HepG2 (cell line): Measurements from ENCODE around the gene SCMH1. TPM values are rescaled to one million over a fixed set of nuclear protein-coding genes. Genes with fewer than 3 reads are reported as not detected.

ENCODE experiments used
- ATAC-seq: fragments of 200-7000 bp; cut with Tn5 transposase; 3 replicates; pipeline ENCODE4 v1.9.1; 2020; ENCODE audit warnings: mild to moderate bottlenecking, moderate library complexity
- BruUV-seq: library from RNA; stranded (reverse); fragments of 400-500 nt; replicated peaks from 2 replicates; lab custom pipeline; 2021; lab: Mats Ljungman, UMichigan
- CTCF ChIA-PET: fragments of 300-600 bp; formaldehyde crosslinking; extraction: SDS; loops from one replicate; lab custom pipeline; 2021; ENCODE audit warnings: low total read pairs, inconsistent platforms, low intra/inter-chr PET ratio; lab: Yijun Ruan, JAX
- POLR2A ChIA-PET: fragments of 350-600 bp; sonication (Branson Sonifier 250); formaldehyde crosslinking; loops from one replicate; lab custom pipeline; 2020; ENCODE audit warnings: antibody characterized with exemption, inconsistent platforms; lab: Yijun Ruan, JAX
- DNase-seq: peaks from one replicate; pipeline ENCODE4 v3.0.0-alpha.2; 2015; ENCODE audit warnings: low spot score
- FAIRE-seq: peaks from 3 replicates; lab custom pipeline; 2011; peaks lifted over from hg19 to GRCh38; lab: Jason Lieb, UNC
- H2AFZ ChIP-seq: one replicate; pipeline ENCODE4 v1.6.1; 2011; ENCODE audit warnings: low read length, inconsistent platforms
- H3K27ac ChIP-seq: fragments of 300-600 bp; 3 replicates; pipeline ENCODE4 v1.8.0; 2011; ENCODE audit warnings: mixed run types, mild to moderate bottlenecking, mixed read lengths, low read length, inconsistent platforms; ENCODE audit not compliant: insufficient read depth; ENCODE audit errors: extremely low read length
- H3K27me3 ChIP-seq, 2 experiments: fragments of 200-600 bp in 1 of 2; 2 replicates in 1 of 2; 3 replicates in 1 of 2; pipeline versions ENCODE4 v1.6.0 to v1.8.0; 2011; ENCODE audit warnings: low read length in 2 of 2, mild to moderate bottlenecking in 2 of 2, moderate library complexity in 2 of 2, inconsistent platforms in 1 of 2; ENCODE audit not compliant: insufficient read depth in 2 of 2, control insufficient read depth in 1 of 2
- H3K36me3 ChIP-seq, 2 experiments: fragments of 200-600 bp in 1 of 2; replicated peaks in 1 of 2; 2 replicates in 1 of 2; 3 replicates in 1 of 2; pipeline versions ENCODE4 v1.5.1 to v1.8.0; 2011; ENCODE audit warnings: low read length in 2 of 2, inconsistent platforms in 1 of 2; ENCODE audit not compliant: insufficient read depth in 2 of 2, control insufficient read depth in 1 of 2
- H3K4me1 ChIP-seq: 2 replicates; pipeline ENCODE4 v1.5.1; 2012; ENCODE audit warnings: low read length, inconsistent platforms; ENCODE audit not compliant: insufficient read depth
- H3K4me2 ChIP-seq: 2 replicates; pipeline ENCODE4 v1.6.0; 2011; ENCODE audit warnings: low read depth, low read length, inconsistent platforms
- H3K4me3 ChIP-seq, 3 experiments: fragments of 200-600 bp in 1 of 3; sonication (generic), shearing (Covaris generic) in 1 of 3; replicated peaks in 1 of 3; 2 replicates each; pipeline ENCODE4 v1.5.1; 2011 to 2016; ENCODE audit warnings: low read length in 3 of 3, inconsistent platforms in 2 of 3, low read depth in 2 of 3, mild to moderate bottlenecking in 2 of 3, control low read depth in 1 of 3, mixed read lengths in 1 of 3; ENCODE audit not compliant: insufficient read depth in 1 of 3
- H3K79me2 ChIP-seq: one replicate; pipeline ENCODE4 v1.6.1; 2011; ENCODE audit warnings: low read length, inconsistent platforms; ENCODE audit not compliant: insufficient read depth
- H3K9ac ChIP-seq: 2 replicates; pipeline ENCODE4 v1.6.0; 2011; ENCODE audit warnings: mild to moderate bottlenecking, low read depth, low read length, inconsistent platforms; ENCODE audit not compliant: insufficient read depth
- H3K9me3 ChIP-seq: 2 replicates; pipeline ENCODE4 v1.5.1; 2012; ENCODE audit warnings: mild to moderate bottlenecking, low read length
- H4K20me1 ChIP-seq: 2 replicates; pipeline ENCODE4 v1.6.0; 2011; ENCODE audit warnings: inconsistent platforms, mild to moderate bottlenecking, low read length, moderate library complexity; ENCODE audit not compliant: insufficient read depth
- ARNT ChIP-seq: fragments of 450-650 bp; IDR thresholded peaks from 2 replicates; pipeline ENCODE4 v1.6.1; 2017
- KDM5A ChIP-seq: fragments of 200-600 bp; sonication (generic); IDR thresholded peaks from 2 replicates; pipeline ENCODE4 v1.7.0; 2018; ENCODE audit warnings: antibody characterized with exemption, mild to moderate bottlenecking, low read length, borderline replicate concordance
- NR3C1 ChIP-seq: sonication (generic); formaldehyde crosslinking; IDR thresholded peaks from 2 replicates; pipeline ENCODE4 v1.4.0; 2020; ENCODE audit warnings: missing genetic modification reagents
- RBFOX2 ChIP-seq: fragments of 200-400 bp; formaldehyde crosslinking; IDR thresholded peaks from 2 replicates; pipeline ENCODE4 v1.6.1; 2017; ENCODE audit warnings: low read depth, mild to moderate bottlenecking, low read length
- ZFP41 ChIP-seq: sonication (generic); formaldehyde crosslinking; IDR thresholded peaks from 2 replicates; pipeline ENCODE4 v1.4.0; 2020; ENCODE audit warnings: mild to moderate bottlenecking, missing genetic modification reagents, borderline replicate concordance
- ZNF3 ChIP-seq: IDR thresholded peaks from 2 replicates; pipeline ENCODE4 v1.7.0; 2017; ENCODE audit warnings: inconsistent platforms
- ZNF547 ChIP-seq: sonication (generic); formaldehyde crosslinking; IDR thresholded peaks from 2 replicates; pipeline ENCODE4 v1.5.1; 2020; ENCODE audit warnings: mild to moderate bottlenecking, missing genetic modification reagents
- ZNF75D ChIP-seq: sonication (generic); formaldehyde crosslinking; IDR thresholded peaks from 2 replicates; pipeline ENCODE4 v1.8.1; 2023; ENCODE audit warnings: missing genetic modification reagents, mild to moderate bottlenecking, borderline replicate concordance
- WGBS: methylation state at CpG from one replicate; pipeline ENCODE4 v1.1.6; 2017; ENCODE audit warnings: low lambda C conversion rate; 5-methylcytosine and 5-hydroxymethylcytosine counted together
- in situ Hi-C: cut with HindIII; loops from 2 replicates; pipeline ENCODE4 v1.10.0; 2017; ENCODE audit warnings: low pct_unique_long_range_greater_than_20kb; ENCODE audit not compliant: extremely low pct_ligation_motif_present
- intact Hi-C: fragments of 100-400 bp; cut with micrococcal nuclease; formaldehyde crosslinking; loops from one replicate; pipeline ENCODE4 v1.10.0; 2022; ENCODE audit not compliant: unreplicated experiment
- polyA plus RNA-seq, 8 experiments: library from polyadenylated mRNA; depleted of rRNA in 3 of 8; stranded (reverse) in 7 of 8; unstranded in 1 of 8; fragments of >200 nt; fragmentation: Illumina TruSeq in 4 of 8; extraction: Trizol in 4 of 8; gene quantifications; 2 replicates each; pipeline versions ENCODE4 v1.2.1 to v1.2.3, GENCODE V29; 2011 to 2016; ENCODE audit warnings: low read depth in 4 of 8, missing spikeins in 1 of 8, mixed read lengths in 1 of 8; ENCODE audit not compliant: insufficient read depth in 1 of 8
- total RNA-seq, 5 experiments: library from RNA; depleted of rRNA; stranded (reverse); fragments of >200 nt; fragmentation: Illumina TruSeq; extraction: Trizol; gene quantifications; 2 replicates each; pipeline ENCODE4 v1.2.3, GENCODE V29; 2016; ENCODE audit warnings: low read depth in 1 of 5
- TF ChIP-seq, protein P1 (sequence below), 2 experiments: sonication (generic) in 1 of 2; formaldehyde crosslinking in 1 of 2; IDR thresholded peaks; 2 replicates each; pipeline versions ENCODE4 v1.4.0 to v1.6.1; 2016 to 2020; ENCODE audit warnings: borderline replicate concordance in 1 of 2, low read depth in 1 of 2, mild to moderate bottlenecking in 1 of 2, missing genetic modification reagents in 1 of 2
- TF ChIP-seq, protein P2 (sequence below): sonication (generic); formaldehyde crosslinking; IDR thresholded peaks from 2 replicates; pipeline ENCODE4 v1.8.0; 2022; ENCODE audit warnings: missing genetic modification reagents, mild to moderate bottlenecking, moderate library complexity, borderline replicate concordance
- TF ChIP-seq, protein P3 (sequence below): sonication (generic); formaldehyde crosslinking; IDR thresholded peaks from 2 replicates; pipeline ENCODE4 v1.5.0; 2020; ENCODE audit warnings: mild to moderate bottlenecking, low read depth, missing genetic modification reagents, borderline replicate concordance
- TF ChIP-seq, protein P4 (sequence below): sonication (generic); formaldehyde crosslinking; IDR thresholded peaks from 2 replicates; pipeline ENCODE4 v1.4.0; 2020; ENCODE audit warnings: missing genetic modification reagents

Gene SCMH1
- total and polyA plus RNA-seq, 2 of the 13 experiments (the other 11 are each of a cell fraction or from before 2014, with no cell fraction given): 41.8 to 52.6 TPM

DNA sequence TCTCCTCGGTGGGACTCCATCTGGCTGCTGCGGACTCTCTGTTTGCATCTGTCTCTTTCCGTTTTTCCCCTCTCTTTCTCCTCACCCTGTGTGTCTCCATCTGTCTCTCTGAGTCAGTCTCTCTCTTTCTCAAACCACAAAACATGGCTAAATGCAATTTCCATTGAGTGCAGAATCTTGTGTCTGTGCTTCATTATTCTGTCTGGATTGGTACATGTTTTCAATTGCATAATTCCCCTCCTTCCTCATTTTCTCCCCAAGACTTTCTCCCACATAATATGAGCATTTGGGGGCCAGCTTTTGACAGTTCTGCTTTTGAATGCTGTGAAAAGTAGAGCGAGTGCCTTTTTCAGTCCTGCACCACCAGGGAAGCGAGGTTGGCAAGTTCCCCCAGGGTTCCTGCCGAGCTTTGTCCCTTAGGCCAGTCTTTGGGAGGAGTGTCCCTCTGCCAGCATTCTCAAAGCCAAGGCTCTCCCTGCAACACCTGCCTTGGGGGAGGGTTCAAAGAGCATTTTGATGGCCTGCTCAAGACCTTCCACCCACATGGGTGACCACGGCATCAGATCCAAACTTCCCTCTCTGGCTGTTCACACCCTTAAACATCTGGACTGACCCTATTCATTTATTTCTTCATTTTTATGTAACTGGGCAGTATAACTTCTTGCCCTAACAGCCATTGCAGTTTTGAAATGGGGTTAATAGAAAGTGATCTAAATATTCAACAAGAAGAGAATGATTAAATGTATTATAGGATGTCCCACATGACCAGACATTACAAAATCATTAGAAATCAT is 32.8 kb upstream of the SCMH1 start:
- H3K4me1 ChIP-seq: no peaks in the 10 kb centered on the region
- peaks cover 3 to 14% of the 10 kb centered on the region in 2 experiments; a peak in 2 of 5 replicates for H3K27me3 ChIP-seq
- POLR2A ChIA-PET: no interaction called here
- no peak overlapping the region for H3K9ac ChIP-seq
- no peaks in the 10 kb centered on the region for H3K36me3 ChIP-seq
- H4K20me1 ChIP-seq: no peaks in the 10 kb centered on the region
- no peak overlapping the region for H2AFZ ChIP-seq
- no peak for FAIRE-seq
- intact Hi-C loops (no loop called here), in situ Hi-C loops (no loop called here)
- no TSS peak for BruUV-seq
- TF ChIP-seq, protein P1, sequence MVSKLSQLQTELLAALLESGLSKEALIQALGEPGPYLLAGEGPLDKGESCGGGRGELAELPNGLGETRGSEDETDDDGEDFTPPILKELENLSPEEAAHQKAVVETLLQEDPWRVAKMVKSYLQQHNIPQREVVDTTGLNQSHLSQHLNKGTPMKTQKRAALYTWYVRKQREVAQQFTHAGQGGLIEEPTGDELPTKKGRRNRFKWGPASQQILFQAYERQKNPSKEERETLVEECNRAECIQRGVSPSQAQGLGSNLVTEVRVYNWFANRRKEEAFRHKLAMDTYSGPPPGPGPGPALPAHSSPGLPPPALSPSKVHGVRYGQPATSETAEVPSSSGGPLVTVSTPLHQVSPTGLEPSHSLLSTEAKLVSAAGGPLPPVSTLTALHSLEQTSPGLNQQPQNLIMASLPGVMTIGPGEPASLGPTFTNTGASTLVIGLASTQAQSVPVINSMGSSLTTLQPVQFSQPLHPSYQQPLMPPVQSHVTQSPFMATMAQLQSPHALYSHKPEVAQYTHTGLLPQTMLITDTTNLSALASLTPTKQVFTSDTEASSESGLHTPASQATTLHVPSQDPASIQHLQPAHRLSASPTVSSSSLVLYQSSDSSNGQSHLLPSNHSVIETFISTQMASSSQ (IDR thresholded peaks at IDR 0.05; ENCODE audit: low read depth): no peak
- TF ChIP-seq, protein P1 (CRISPR knock-in tag; IDR thresholded peaks at IDR 0.05; ENCODE audit: borderline replicate concordance): no peak
- no peak for TF ChIP-seq ZNF75D (CRISPR knock-in tag)
- no peak for TF ChIP-seq ZNF547
- TF ChIP-seq ZNF3 (CRISPR knock-in tag): no peak
- TF ChIP-seq, protein P2, sequence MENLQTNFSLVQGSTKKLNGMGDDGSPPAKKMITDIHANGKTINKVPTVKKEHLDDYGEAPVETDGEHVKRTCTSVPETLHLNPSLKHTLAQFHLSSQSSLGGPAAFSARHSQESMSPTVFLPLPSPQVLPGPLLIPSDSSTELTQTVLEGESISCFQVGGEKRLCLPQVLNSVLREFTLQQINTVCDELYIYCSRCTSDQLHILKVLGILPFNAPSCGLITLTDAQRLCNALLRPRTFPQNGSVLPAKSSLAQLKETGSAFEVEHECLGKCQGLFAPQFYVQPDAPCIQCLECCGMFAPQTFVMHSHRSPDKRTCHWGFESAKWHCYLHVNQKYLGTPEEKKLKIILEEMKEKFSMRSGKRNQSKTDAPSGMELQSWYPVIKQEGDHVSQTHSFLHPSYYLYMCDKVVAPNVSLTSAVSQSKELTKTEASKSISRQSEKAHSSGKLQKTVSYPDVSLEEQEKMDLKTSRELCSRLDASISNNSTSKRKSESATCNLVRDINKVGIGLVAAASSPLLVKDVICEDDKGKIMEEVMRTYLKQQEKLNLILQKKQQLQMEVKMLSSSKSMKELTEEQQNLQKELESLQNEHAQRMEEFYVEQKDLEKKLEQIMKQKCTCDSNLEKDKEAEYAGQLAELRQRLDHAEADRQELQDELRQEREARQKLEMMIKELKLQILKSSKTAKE: no peak
- no peak for TF ChIP-seq ARNT
- TF ChIP-seq NR3C1 (CRISPR knock-in tag): no peak
- TF ChIP-seq ZFP41 (CRISPR knock-in tag): no peak
- TF ChIP-seq, protein P3, sequence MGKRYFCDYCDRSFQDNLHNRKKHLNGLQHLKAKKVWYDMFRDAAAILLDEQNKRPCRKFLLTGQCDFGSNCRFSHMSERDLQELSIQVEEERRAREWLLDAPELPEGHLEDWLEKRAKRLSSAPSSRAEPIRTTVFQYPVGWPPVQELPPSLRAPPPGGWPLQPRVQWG (CRISPR knock-in tag): no peak
- no peak for TF ChIP-seq RBFOX2
- TF ChIP-seq, protein P4, sequence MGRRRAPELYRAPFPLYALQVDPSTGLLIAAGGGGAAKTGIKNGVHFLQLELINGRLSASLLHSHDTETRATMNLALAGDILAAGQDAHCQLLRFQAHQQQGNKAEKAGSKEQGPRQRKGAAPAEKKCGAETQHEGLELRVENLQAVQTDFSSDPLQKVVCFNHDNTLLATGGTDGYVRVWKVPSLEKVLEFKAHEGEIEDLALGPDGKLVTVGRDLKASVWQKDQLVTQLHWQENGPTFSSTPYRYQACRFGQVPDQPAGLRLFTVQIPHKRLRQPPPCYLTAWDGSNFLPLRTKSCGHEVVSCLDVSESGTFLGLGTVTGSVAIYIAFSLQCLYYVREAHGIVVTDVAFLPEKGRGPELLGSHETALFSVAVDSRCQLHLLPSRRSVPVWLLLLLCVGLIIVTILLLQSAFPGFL (CRISPR knock-in tag): no peak
- TF ChIP-seq KDM5A: no peak
- WGBS: 31% methylated on average over 7 of the region's 7 CpGs
- CTCF ChIA-PET: no interaction called here
- DNase-seq: no peak
- ATAC-seq: no peak
- no peak overlapping the region for H3K27ac ChIP-seq
- H3K79me2 ChIP-seq: no peaks in the 10 kb centered on the region
- no peaks in the 10 kb centered on the region for H3K9me3 ChIP-seq
- no peak overlapping the region for H3K4me3 ChIP-seq
- no peak overlapping the region for H3K4me2 ChIP-seq
